ENCODE results near the gene TFAP2D.

TFAP2D gene

GRCh38 chr6:50718566-50718965 is 5.2 kb downstream of the TFAP2D start:
- Histone ChIP-seq H3K27me3 (ENCODE audit: control insufficient read depth in 2 of 2, insufficient read depth in 2 of 2, low read length in 2 of 2) (peaks cover 4 to 8% of the 10 kb centered on the region in 2 donors), H3K36me3 (ENCODE audit: control insufficient read depth in 2 of 2, insufficient read depth in 2 of 2, low read length in 2 of 2) (no peaks in the 10 kb centered on the region)

GRCh38 chr6:50720623-50721022 is 7.3 kb downstream of the TFAP2D start:
- no peak overlapping the region for H3K4me3 ChIP-seq (ENCODE audit: low read length in 2 of 2)
- H3K9ac ChIP-seq (ENCODE audit: low read depth in 1 of 2, low read length in 2 of 2) = no peak overlapping the region
- H3K36me3 ChIP-seq (ENCODE audit: control insufficient read depth in 2 of 2, insufficient read depth in 2 of 2, low read length in 2 of 2) = no peaks in the 10 kb centered on the region
- no peaks in the 10 kb centered on the region for H3K9me3 ChIP-seq (ENCODE audit: control insufficient read depth in 2 of 2, low read length in 2 of 2)
- H3K27me3 ChIP-seq (ENCODE audit: control insufficient read depth in 2 of 2, insufficient read depth in 2 of 2, low read length in 2 of 2) = peaks cover under 1 to 14% of the 10 kb centered on the region in 2 donors
- no peak overlapping the region for H3K27ac ChIP-seq (ENCODE audit: low read depth in 2 of 2, low read length in 2 of 2)
- H3K4me1 ChIP-seq (ENCODE audit: control insufficient read depth in 2 of 2, insufficient read depth in 2 of 2, low read length in 2 of 2) = no peaks in the 10 kb centered on the region

More at GRCh38 chr6:50718566-50718965, 5.2 kb downstream of the TFAP2D start:
- no peaks in the 10 kb centered on the region for H3K9me3 ChIP-seq (ENCODE audit: control insufficient read depth in 2 of 2, low read length in 2 of 2)
- H3K4me3 ChIP-seq (ENCODE audit: low read length in 2 of 2) = no peak overlapping the region
- no peak overlapping the region for H3K9ac ChIP-seq (ENCODE audit: low read depth in 1 of 2, low read length in 2 of 2)
- no peak overlapping the region for H3K27ac ChIP-seq (ENCODE audit: low read depth in 2 of 2, low read length in 2 of 2)
- H3K4me1 ChIP-seq (ENCODE audit: control insufficient read depth in 2 of 2, insufficient read depth in 2 of 2, low read length in 2 of 2) = no peaks in the 10 kb centered on the region

DNA sequence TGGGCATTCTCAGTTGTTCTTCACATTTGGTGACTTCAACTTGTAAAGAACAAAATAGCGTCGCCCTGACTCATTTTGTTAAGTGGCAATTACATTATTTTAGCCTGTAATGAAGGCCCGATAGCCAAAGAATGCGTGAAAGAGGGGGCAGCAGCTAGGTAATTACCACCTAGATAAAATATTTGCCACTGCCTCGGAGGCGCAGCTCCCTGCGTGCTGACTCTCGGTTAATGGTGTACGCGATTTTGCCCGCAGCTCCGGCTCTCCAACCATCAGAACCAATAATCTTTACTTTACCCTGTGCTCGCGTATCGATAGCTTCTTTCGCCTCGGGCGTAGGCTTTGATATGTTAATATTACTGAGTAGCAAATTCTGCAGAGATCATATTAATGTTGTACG is 8.7 kb downstream of the TFAP2D start:
- no peak overlapping the region for H3K4me3 ChIP-seq (ENCODE audit: low read length in 2 of 2)
- no peaks in the 10 kb centered on the region for H3K36me3 ChIP-seq (ENCODE audit: control insufficient read depth in 2 of 2, insufficient read depth in 2 of 2, low read length in 2 of 2)
- peaks cover 0 to 12% of the 10 kb centered on the region in 2 donors for H3K27me3 ChIP-seq (ENCODE audit: control insufficient read depth in 2 of 2, insufficient read depth in 2 of 2, low read length in 2 of 2)
- no peaks in the 10 kb centered on the region for H3K4me1 ChIP-seq (ENCODE audit: control insufficient read depth in 2 of 2, insufficient read depth in 2 of 2, low read length in 2 of 2)
- no peak overlapping the region for H3K9ac ChIP-seq (ENCODE audit: low read depth in 1 of 2, low read length in 2 of 2)
- no peak overlapping the region for H3K27ac ChIP-seq (ENCODE audit: low read depth in 2 of 2, low read length in 2 of 2)
- H3K9me3 ChIP-seq (ENCODE audit: control insufficient read depth in 2 of 2, low read length in 2 of 2) = no peaks in the 10 kb centered on the region

- H3K27me3 ChIP-seq (ENCODE audit: control insufficient read depth in 2 of 2, insufficient read depth in 2 of 2, low read length in 2 of 2) = peaks cover 0 to 8% of the 10 kb centered on the region in 2 donors
- no peaks in the 10 kb centered on the region for H3K36me3 ChIP-seq (ENCODE audit: control insufficient read depth in 2 of 2, insufficient read depth in 2 of 2, low read length in 2 of 2)
- H3K4me3 ChIP-seq (ENCODE audit: low read length in 2 of 2) = no peak overlapping the region
- H3K9ac ChIP-seq (ENCODE audit: low read depth in 1 of 2, low read length in 2 of 2) = no peak overlapping the region
- H3K4me1 ChIP-seq (ENCODE audit: control insufficient read depth in 2 of 2, insufficient read depth in 2 of 2, low read length in 2 of 2) = no peaks in the 10 kb centered on the region
- no peak overlapping the region for H3K27ac ChIP-seq (ENCODE audit: low read depth in 2 of 2, low read length in 2 of 2)
- no peaks in the 10 kb centered on the region for H3K9me3 ChIP-seq (ENCODE audit: control insufficient read depth in 2 of 2, low read length in 2 of 2)
Measured at GRCh38 chr6:50722829-50723554, 9.7 kb downstream of the TFAP2D start.

GRCh38 chr6:50724381-50725124 is 11.2 kb downstream of the TFAP2D start:
- Histone ChIP-seq H3K27me3 (ENCODE audit: control insufficient read depth in 2 of 2, insufficient read depth in 2 of 2, low read length in 2 of 2) (peaks cover 0 to 8% of the 10 kb centered on the region in 2 donors), H3K4me1 (ENCODE audit: control insufficient read depth in 2 of 2, insufficient read depth in 2 of 2, low read length in 2 of 2) (no peaks in the 10 kb centered on the region), H3K9me3 (ENCODE audit: control insufficient read depth in 2 of 2, low read length in 2 of 2) (no peaks in the 10 kb centered on the region)

GRCh38 chr6:50734488-50734887 is 21.2 kb downstream of the TFAP2D start:
- H3K9me3 ChIP-seq (ENCODE audit: control insufficient read depth in 2 of 2, low read length in 2 of 2) = no peaks in the 10 kb centered on the region
- H3K4me3 ChIP-seq (ENCODE audit: low read length in 2 of 2) = no peak overlapping the region
- H3K36me3 ChIP-seq (ENCODE audit: control insufficient read depth in 2 of 2, insufficient read depth in 2 of 2, low read length in 2 of 2) = no peaks in the 10 kb centered on the region
- H3K27ac ChIP-seq (ENCODE audit: low read depth in 2 of 2, low read length in 2 of 2) = no peak overlapping the region
- no peak overlapping the region for H3K9ac ChIP-seq (ENCODE audit: low read depth in 1 of 2, low read length in 2 of 2)
- H3K27me3 ChIP-seq (ENCODE audit: control insufficient read depth in 2 of 2, insufficient read depth in 2 of 2, low read length in 2 of 2) = no peaks in the 10 kb centered on the region
- no peaks in the 10 kb centered on the region for H3K4me1 ChIP-seq (ENCODE audit: control insufficient read depth in 2 of 2, insufficient read depth in 2 of 2, low read length in 2 of 2)

More at GRCh38 chr6:50724381-50725124, 11.2 kb downstream of the TFAP2D start:
- Histone ChIP-seq H3K4me3 (ENCODE audit: low read length in 2 of 2) (no peak overlapping the region), H3K27ac (ENCODE audit: low read depth in 2 of 2, low read length in 2 of 2) (no peak overlapping the region), H3K36me3 (ENCODE audit: control insufficient read depth in 2 of 2, insufficient read depth in 2 of 2, low read length in 2 of 2) (no peaks in the 10 kb centered on the region), H3K9ac (ENCODE audit: low read depth in 1 of 2, low read length in 2 of 2) (no peak overlapping the region)

- H3K27me3 ChIP-seq (ENCODE audit: control insufficient read depth in 2 of 2, insufficient read depth in 2 of 2, low read length in 2 of 2) = no peaks in the 10 kb centered on the region
- no peak overlapping the region for H3K27ac ChIP-seq (ENCODE audit: low read depth in 2 of 2, low read length in 2 of 2)
- no peaks in the 10 kb centered on the region for H3K9me3 ChIP-seq (ENCODE audit: control insufficient read depth in 2 of 2, low read length in 2 of 2)
- H3K4me3 ChIP-seq (ENCODE audit: low read length in 2 of 2) = no peak overlapping the region
- H3K36me3 ChIP-seq (ENCODE audit: control insufficient read depth in 2 of 2, insufficient read depth in 2 of 2, low read length in 2 of 2) = no peaks in the 10 kb centered on the region
- no peak overlapping the region for H3K9ac ChIP-seq (ENCODE audit: low read depth in 1 of 2, low read length in 2 of 2)
- no peaks in the 10 kb centered on the region for H3K4me1 ChIP-seq (ENCODE audit: control insufficient read depth in 2 of 2, insufficient read depth in 2 of 2, low read length in 2 of 2)
Measured at GRCh38 chr6:50742161-50742560, 28.8 kb downstream of the TFAP2D start.

DNA sequence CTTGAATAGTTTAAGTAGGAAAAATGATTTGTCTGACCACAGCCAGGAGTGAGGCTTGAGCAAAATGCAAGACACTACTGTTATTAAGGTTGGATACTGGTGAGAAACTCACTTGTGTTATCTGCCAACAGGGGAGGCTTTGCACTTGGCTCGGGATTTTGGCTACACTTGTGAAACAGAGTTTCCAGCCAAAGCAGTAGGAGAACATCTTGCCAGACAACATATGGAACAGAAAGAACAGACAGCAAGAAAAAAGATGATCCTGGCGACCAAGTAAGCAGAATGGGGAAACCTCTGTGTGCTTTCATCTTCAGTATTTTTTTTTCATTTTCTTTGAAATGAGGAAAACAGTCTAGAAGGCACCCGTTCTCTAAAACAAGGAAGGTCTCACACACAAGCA is 31.6 kb downstream of the TFAP2D start:
- no peak overlapping the region for H3K4me3 ChIP-seq (ENCODE audit: low read length in 2 of 2)
- no peak overlapping the region for H3K9ac ChIP-seq (ENCODE audit: low read depth in 1 of 2, low read length in 2 of 2)
- no peak overlapping the region for H3K27ac ChIP-seq (ENCODE audit: low read depth in 2 of 2, low read length in 2 of 2)
- no peaks in the 10 kb centered on the region for H3K27me3 ChIP-seq (ENCODE audit: control insufficient read depth in 2 of 2, insufficient read depth in 2 of 2, low read length in 2 of 2)
- no peaks in the 10 kb centered on the region for H3K36me3 ChIP-seq (ENCODE audit: control insufficient read depth in 2 of 2, insufficient read depth in 2 of 2, low read length in 2 of 2)
- H3K9me3 ChIP-seq (ENCODE audit: control insufficient read depth in 2 of 2, low read length in 2 of 2) = no peaks in the 10 kb centered on the region
- no peaks in the 10 kb centered on the region for H3K4me1 ChIP-seq (ENCODE audit: control insufficient read depth in 2 of 2, insufficient read depth in 2 of 2, low read length in 2 of 2)

DNA sequence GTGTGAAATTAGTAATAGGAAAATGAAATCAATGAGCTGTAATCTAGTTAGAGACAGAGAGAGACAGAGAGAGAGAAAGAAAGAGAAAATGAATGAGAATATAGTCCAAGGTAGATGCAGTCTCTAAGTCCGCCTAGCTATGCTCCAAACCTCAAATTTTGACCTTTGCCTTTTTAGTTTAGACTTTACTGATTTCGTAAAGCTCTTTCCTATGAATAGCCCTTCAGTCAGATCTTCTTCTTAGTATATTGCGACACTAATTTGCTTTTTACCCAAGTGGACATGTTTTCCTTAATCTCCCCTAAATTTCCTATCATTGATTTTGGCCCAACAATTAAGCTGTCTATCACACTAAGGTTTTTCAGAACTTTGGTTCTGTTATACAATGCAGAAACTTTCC is 49.5 kb downstream of the TFAP2D start:
- Histone ChIP-seq H3K4me3 (ENCODE audit: low read length in 2 of 2) (no peak overlapping the region), H3K9me3 (ENCODE audit: control insufficient read depth in 2 of 2, low read length in 2 of 2) (no peaks in the 10 kb centered on the region), H3K9ac (ENCODE audit: low read depth in 1 of 2, low read length in 2 of 2) (no peak overlapping the region), H3K36me3 (ENCODE audit: control insufficient read depth in 2 of 2, insufficient read depth in 2 of 2, low read length in 2 of 2) (no peaks in the 10 kb centered on the region), H3K27me3 (ENCODE audit: control insufficient read depth in 2 of 2, insufficient read depth in 2 of 2, low read length in 2 of 2) (no peaks in the 10 kb centered on the region), H3K4me1 (ENCODE audit: control insufficient read depth in 2 of 2, insufficient read depth in 2 of 2, low read length in 2 of 2) (no peaks in the 10 kb centered on the region), H3K27ac (ENCODE audit: low read depth in 2 of 2, low read length in 2 of 2) (no peak overlapping the region)

DNA sequence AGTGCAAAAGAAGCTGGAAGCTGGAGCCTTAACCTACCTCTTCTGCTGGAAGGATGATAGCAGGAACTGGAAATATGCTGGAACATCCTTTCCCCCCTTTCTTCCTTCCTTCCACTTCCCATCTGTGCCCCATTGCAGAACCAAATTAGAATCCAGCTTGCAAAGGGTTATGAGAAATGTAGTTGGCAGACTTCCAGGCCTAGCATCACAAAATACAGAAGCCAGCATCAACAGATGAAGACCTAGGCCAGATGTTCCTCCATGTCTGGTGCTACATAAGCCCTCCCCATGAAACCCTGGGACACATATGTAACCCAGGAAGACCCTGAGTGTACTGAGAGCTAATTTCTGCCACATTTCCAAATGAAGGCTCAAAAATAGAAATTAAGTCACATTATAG is 65.4 kb downstream of the TFAP2D start:
- H3K9ac ChIP-seq (ENCODE audit: low read depth in 1 of 2, low read length in 2 of 2) = no peak overlapping the region
- H3K36me3 ChIP-seq (ENCODE audit: control insufficient read depth in 2 of 2, insufficient read depth in 2 of 2, low read length in 2 of 2) = no peaks in the 10 kb centered on the region
- no peaks in the 10 kb centered on the region for H3K27me3 ChIP-seq (ENCODE audit: control insufficient read depth in 2 of 2, insufficient read depth in 2 of 2, low read length in 2 of 2)
- H3K27ac ChIP-seq (ENCODE audit: low read depth in 2 of 2, low read length in 2 of 2) = no peak overlapping the region
- H3K9me3 ChIP-seq (ENCODE audit: control insufficient read depth in 2 of 2, low read length in 2 of 2) = no peaks in the 10 kb centered on the region
- no peaks in the 10 kb centered on the region for H3K4me1 ChIP-seq (ENCODE audit: control insufficient read depth in 2 of 2, insufficient read depth in 2 of 2, low read length in 2 of 2)
- H3K4me3 ChIP-seq (ENCODE audit: low read length in 2 of 2) = no peak overlapping the region
